Esophagus muscularis mucosa (tissue), 4 donors: Measurements from ENCODE around the gene SOX21. TPM values are rescaled to one million over a fixed set of nuclear protein-coding genes. Genes with fewer than 3 reads are reported as not detected.
A peak's percentile ranks its signal among the peaks of the same experiment; 100 is the strongest.

Source experiments
- DNase-seq: peaks from one replicate; pipeline ENCODE4 v3.0.0-alpha.2; 2017; ENCODE audit errors: extremely low spot score
- H3K27ac ChIP-seq, 4 donors: fragments of 200-600 bp; sonication (generic); replicated peaks in 1 of 4; 1 replicate in 3 of 4; 2 replicates in 1 of 4; pipeline ENCODE4 v1.5.1; 2016 to 2019; ENCODE audit warnings: mild to moderate bottlenecking in 1 of 4
- H3K27me3 ChIP-seq, 4 donors: fragments of 200-600 bp; sonication (generic); one replicate each; pipeline versions ENCODE4 v1.5.1 to v1.6.0; 2016 to 2019
- H3K36me3 ChIP-seq, 4 donors: fragments of 200-600 bp; sonication (generic); one replicate each; pipeline ENCODE4 v1.5.1; 2016 to 2019
- H3K4me1 ChIP-seq, 4 donors: fragments of 200-600 bp; sonication (generic); one replicate each; pipeline ENCODE4 v1.5.1; 2016 to 2019
- H3K4me3 ChIP-seq, 4 donors: fragments of 200-600 bp; sonication (generic); 1 replicate in 2 of 4; 2 replicates in 2 of 4; pipeline ENCODE4 v1.5.1; 2016 to 2019; ENCODE audit warnings: mild to moderate bottlenecking in 4 of 4, moderate library complexity in 1 of 4
- H3K9me3 ChIP-seq, 4 donors: fragments of 200-600 bp; sonication (generic); 1 replicate in 3 of 4; 2 replicates in 1 of 4; pipeline ENCODE4 v1.5.1; 2016 to 2019
- EP300 ChIP-seq: sonication (generic); formaldehyde crosslinking; IDR thresholded peaks from one replicate; pipeline ENCODE4 v1.6.1; 2017; ENCODE audit warnings: antibody characterized with exemption
- POLR2A ChIP-seq: fragments of 450-650 bp; IDR thresholded peaks from one replicate; pipeline ENCODE4 v1.6.1; 2017; ENCODE audit warnings: antibody characterized with exemption, moderate library complexity, mild to moderate bottlenecking, low read depth
- POLR2AphosphoS5 ChIP-seq, 2 donors: sonication (generic); formaldehyde crosslinking; IDR thresholded peaks; one replicate each; pipeline ENCODE4 v1.6.1; 2017; ENCODE audit warnings: antibody characterized with exemption in 2 of 2
- WGBS: methylation state at CpG from one replicate; pipeline ENCODE4 v1.1.5; 2018; 5-methylcytosine and 5-hydroxymethylcytosine counted together
- intact Hi-C: fragments of 100-400 bp; cut with DNase I; formaldehyde crosslinking; loops from one replicate; pipeline ENCODE4 v1.15.1; 2023
- total RNA-seq, 4 donors: library from RNA; depleted of rRNA; stranded (reverse); fragments of >200 nt; gene quantifications; one replicate each; pipeline versions ENCODE4 v1.1.0 to v1.2.1, GENCODE V29; 2016
- TF ChIP-seq, protein P1 (sequence below), 3 experiments: fragments of 200-600 bp in 2 of 3; fragments of 450-650 bp in 1 of 3; sonication (generic) in 2 of 3; IDR thresholded peaks; one replicate each; pipeline ENCODE4 v1.5.1; 2017 to 2019; ENCODE audit warnings: antibody characterized with exemption in 3 of 3, mild to moderate bottlenecking in 2 of 3, moderate library complexity in 1 of 3

Gene SOX21
- total RNA-seq, 4 donors from 2014 or later: not detected

DNA sequence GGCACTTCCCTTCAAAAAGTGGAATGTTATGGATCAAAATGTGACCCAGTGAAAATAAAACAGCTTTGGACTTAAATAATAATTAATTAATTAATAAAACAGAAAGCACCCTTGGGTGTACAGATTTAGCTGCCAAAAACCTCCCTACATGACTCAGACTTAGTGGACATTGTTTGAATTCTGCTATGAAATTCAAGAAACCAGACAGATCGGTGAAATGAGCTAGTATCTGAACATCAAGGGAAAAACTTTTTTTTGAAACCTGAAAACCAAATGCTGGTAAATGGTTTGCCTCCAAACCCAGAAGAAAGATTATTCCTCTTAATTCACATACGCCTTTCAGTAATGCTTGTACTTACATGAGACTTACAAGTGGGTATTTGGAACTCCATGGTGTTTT, 33.5 kb downstream of the SOX21 start:
- Histone ChIP-seq H3K36me3 (no peaks in the 10 kb centered on the region), H3K4me3 (no peak overlapping the region), H3K27me3 (peaks cover 0 to 19% (median 0%) of the 10 kb centered on the region in 4 donors), H3K4me1 (no peaks in the 10 kb centered on the region), H3K27ac (no peak overlapping the region), H3K9me3 (no peaks in the 10 kb centered on the region)
- 86% methylated on average over 2 of the region's 2 CpGs for WGBS
- intact Hi-C loops: no loop called here
- TF ChIP-seq POLR2AphosphoS5 (IDR thresholded peaks at IDR 0.05) (no peak), EP300 (no peak), POLR2A (no peak)
- TF ChIP-seq, protein P1, sequence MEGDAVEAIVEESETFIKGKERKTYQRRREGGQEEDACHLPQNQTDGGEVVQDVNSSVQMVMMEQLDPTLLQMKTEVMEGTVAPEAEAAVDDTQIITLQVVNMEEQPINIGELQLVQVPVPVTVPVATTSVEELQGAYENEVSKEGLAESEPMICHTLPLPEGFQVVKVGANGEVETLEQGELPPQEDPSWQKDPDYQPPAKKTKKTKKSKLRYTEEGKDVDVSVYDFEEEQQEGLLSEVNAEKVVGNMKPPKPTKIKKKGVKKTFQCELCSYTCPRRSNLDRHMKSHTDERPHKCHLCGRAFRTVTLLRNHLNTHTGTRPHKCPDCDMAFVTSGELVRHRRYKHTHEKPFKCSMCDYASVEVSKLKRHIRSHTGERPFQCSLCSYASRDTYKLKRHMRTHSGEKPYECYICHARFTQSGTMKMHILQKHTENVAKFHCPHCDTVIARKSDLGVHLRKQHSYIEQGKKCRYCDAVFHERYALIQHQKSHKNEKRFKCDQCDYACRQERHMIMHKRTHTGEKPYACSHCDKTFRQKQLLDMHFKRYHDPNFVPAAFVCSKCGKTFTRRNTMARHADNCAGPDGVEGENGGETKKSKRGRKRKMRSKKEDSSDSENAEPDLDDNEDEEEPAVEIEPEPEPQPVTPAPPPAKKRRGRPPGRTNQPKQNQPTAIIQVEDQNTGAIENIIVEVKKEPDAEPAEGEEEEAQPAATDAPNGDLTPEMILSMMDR (IDR thresholded peaks at IDR 0.05): no peak
- DNase-seq: no peak

DNA sequence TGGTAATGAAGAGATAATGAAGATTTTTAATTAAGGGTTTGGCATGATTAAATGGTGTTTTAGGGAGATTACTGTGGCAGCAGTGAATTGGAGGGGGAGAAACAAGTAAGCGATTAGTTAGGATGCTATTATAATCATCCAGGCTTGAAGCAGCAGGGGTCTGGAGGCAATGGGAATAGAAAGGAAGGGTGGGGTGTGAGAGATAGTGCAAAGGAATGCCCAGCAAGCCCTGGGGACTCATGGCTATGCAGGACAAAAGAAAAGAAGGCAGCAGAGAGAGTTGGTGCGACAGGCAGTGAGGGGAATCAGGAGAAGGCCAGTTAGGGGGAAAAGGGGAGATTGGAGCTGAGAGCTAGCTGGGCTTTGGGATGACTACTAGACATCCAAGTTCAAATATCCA, 34.5 kb downstream of the SOX21 start:
- TF ChIP-seq POLR2AphosphoS5 (IDR thresholded peaks at IDR 0.05): no peak
- no peak for TF ChIP-seq POLR2A
- TF ChIP-seq, protein P1 (IDR thresholded peaks at IDR 0.05): no peak
- no peak for TF ChIP-seq EP300
- intact Hi-C loops: no loop called here
- DNase-seq: no peak
- H3K4me3 ChIP-seq: no peak overlapping the region
- no peaks in the 10 kb centered on the region for H3K9me3 ChIP-seq
- H3K27me3 ChIP-seq: peaks cover 0 to 19% (median 0%) of the 10 kb centered on the region in 4 donors
- no peak overlapping the region for H3K27ac ChIP-seq
- 82% methylated on average over 2 of the region's 2 CpGs for WGBS
- no peaks in the 10 kb centered on the region for H3K4me1 ChIP-seq
- H3K36me3 ChIP-seq: no peaks in the 10 kb centered on the region

DNA sequence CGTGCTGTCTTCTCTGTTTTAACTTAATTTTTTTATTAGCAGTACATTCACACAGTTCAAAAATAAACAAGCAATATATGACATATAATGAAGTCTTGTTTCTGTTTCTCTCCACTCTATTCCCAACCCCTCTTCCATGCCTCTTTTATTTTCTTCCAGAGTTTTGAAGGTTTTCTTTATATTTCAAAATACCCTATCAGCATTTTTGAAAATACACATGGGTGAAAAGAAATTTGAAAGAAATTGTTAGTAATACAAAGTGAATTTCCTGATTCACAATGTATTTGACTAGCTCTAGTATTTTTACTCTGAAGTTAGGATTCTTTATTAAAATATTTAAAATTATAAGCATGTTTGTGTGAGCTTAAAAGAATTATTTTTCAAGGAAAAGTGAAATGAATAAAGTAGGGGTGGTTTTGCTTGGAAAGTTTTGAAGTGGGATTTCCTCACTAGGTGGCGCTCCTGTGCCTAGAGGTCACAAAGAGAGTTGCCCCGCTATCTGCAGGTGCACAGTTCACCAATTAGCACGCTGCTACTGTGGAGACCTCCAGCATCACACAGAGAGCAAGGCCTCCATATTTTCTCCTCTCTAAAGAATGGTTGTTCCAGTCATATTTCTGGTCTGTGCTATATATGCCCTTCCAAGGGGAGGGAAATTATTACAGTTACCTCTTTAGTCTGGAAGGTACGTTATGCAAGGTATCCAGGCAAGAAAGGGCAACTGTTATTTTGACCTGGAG, 37.6 kb downstream of the SOX21 start:
- peaks cover 0 to 13% (median 0%) of the 10 kb centered on the region in 4 donors for H3K27me3 ChIP-seq
- H3K4me3 ChIP-seq: no peak overlapping the region
- intact Hi-C loops: no loop called here
- TF ChIP-seq POLR2A: no peak
- TF ChIP-seq, protein P1 (IDR thresholded peaks at IDR 0.05): peak; percentile 19 to 52 (median 35)
- H3K9me3 ChIP-seq: no peaks in the 10 kb centered on the region
- H3K36me3 ChIP-seq: no peaks in the 10 kb centered on the region
- H3K27ac ChIP-seq: no peak overlapping the region
- WGBS: 35% methylated on average over 5 of the region's 5 CpGs
- DNase-seq: no peak
- H3K4me1 ChIP-seq: no peaks in the 10 kb centered on the region

DNA sequence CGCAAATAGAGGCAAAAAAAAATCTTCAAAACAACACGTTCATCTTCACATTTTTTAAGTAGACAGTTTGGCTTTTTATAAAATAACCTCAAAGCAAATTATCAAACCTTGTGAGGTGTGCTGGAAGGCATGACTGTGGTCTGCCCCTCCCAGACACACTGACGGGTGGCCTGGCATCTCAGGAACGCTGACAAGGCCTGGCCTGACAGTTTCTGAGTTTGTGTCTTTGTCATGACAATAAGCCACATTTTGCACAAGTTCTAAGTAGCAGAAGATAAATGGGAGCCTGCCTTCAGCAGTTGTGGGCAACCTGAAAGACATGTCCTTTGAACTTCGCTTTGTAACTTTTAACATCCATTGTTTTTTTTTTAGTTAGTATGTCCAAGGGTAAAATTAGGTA, 38.5 kb downstream of the SOX21 start:
- WGBS: 55% methylated on average over 5 of the region's 5 CpGs

More for the DNA sequence above, 38.5 kb downstream of the SOX21 start:
- Histone ChIP-seq H3K36me3 (no peaks in the 10 kb centered on the region), H3K4me1 (no peaks in the 10 kb centered on the region), H3K9me3 (no peaks in the 10 kb centered on the region), H3K27ac (no peak overlapping the region), H3K4me3 (no peak overlapping the region), H3K27me3 (peaks cover 0 to 9% (median 0%) of the 10 kb centered on the region in 4 donors)
- no peak for DNase-seq
- intact Hi-C loops: no loop called here
- TF ChIP-seq, protein P1 (IDR thresholded peaks at IDR 0.05): no peak
- TF ChIP-seq EP300: no peak
- TF ChIP-seq POLR2AphosphoS5 (IDR thresholded peaks at IDR 0.05): no peak
- TF ChIP-seq POLR2A: no peak
